ENCODE data around the gene COX7B. TPM values are rescaled to one million over a fixed set of nuclear protein-coding genes. Genes with fewer than 3 reads are reported as not detected.
"Not testable (repeated sequence)": the region's sequence is repeated elsewhere in the genome, so short reads cannot be mapped to it uniquely, and the experiment has no call there.

COX7B gene
- polyA plus RNA-seq, 3 donors = 444 to 560 (median 526) TPM

GRCh38 chrX:77937291-77937690 is 38.0 kb downstream of the COX7B start:
- Mint-ChIP-seq H3K27me3 (ENCODE audit: low read depth in 3 of 3) (no peaks in the 10 kb centered on the region), H3K9me3 (peaks cover 0 to 7% (median 0%) of the 10 kb centered on the region in 7 donors), H3K27ac (no peak overlapping the region), H3K36me3 (no peaks in the 10 kb centered on the region), H3K4me1 (peaks cover 11% of the 10 kb centered on the region), H3K4me3 (no peak overlapping the region)
- TF ChIP-seq CTCF (IDR thresholded peaks at IDR 0.05) = no peak
- Histone ChIP-seq H3K9me3 (replicated peaks in 1 of 2; ENCODE audit: control insufficient read depth in 1 of 2, insufficient read depth in 1 of 2, low read length in 2 of 2) (no peaks in the 10 kb centered on the region), H3K27ac (ENCODE audit: low read depth in 1 of 2, low read length in 2 of 2) (no peak overlapping the region), H3K4me2 (replicated peaks; ENCODE audit: extremely low read depth, low read length, poor library complexity, severe bottlenecking) (no peak overlapping the region), H4K20me1 (ENCODE audit: insufficient read depth, low read length) (no peaks in the 10 kb centered on the region), H3K79me2 (ENCODE audit: insufficient read depth, low read length) (peaks cover 5% of the 10 kb centered on the region), H3K27me3 (ENCODE audit: control insufficient read depth in 2 of 2, insufficient read depth in 2 of 2, low read length in 2 of 2) (no peaks in the 10 kb centered on the region), H3K4me3 (replicated peaks in 1 of 3; ENCODE audit: low read depth in 2 of 3, low read length in 3 of 3) (no peak overlapping the region), H3K4me1 (ENCODE audit: control insufficient read depth in 1 of 2, insufficient read depth in 2 of 2, low read length in 2 of 2) (peaks cover 11 to 22% of the 10 kb centered on the region in 2 donors), H3K36me3 (replicated peaks in 1 of 2; ENCODE audit: control insufficient read depth in 1 of 2, insufficient read depth in 2 of 2, low read length in 2 of 2) (no peaks in the 10 kb centered on the region), H2AFZ (ENCODE audit: insufficient read depth, low read depth, low read length, poor library complexity, severe bottlenecking) (no peak overlapping the region), H3K9ac (ENCODE audit: insufficient read depth, low read length, poor library complexity, severe bottlenecking) (no peak overlapping the region)
- intact Hi-C loops (cut with micrococcal nuclease) = no loop called here
- no CpG with 5 or more reads among the region's 3 CpGs for WGBS (ENCODE audit: insufficient coverage)
- DNase-seq = no peak

- no peaks in the 10 kb centered on the region for H3K27me3 ChIP-seq (ENCODE audit: control insufficient read depth in 2 of 2, insufficient read depth in 2 of 2, low read length in 2 of 2)
- peaks cover 5% of the 10 kb centered on the region for H3K79me2 ChIP-seq (ENCODE audit: insufficient read depth, low read length)
- Mint-ChIP-seq H3K36me3 (no peaks in the 10 kb centered on the region), H3K4me1 (peaks cover 16% of the 10 kb centered on the region), H3K4me3 (no peak overlapping the region), H3K27ac (peak overlapping the region in 6 of 7 donors; percentile 4 to 73 (median 42)), H3K27me3 (ENCODE audit: low read depth in 3 of 3) (no peaks in the 10 kb centered on the region), H3K9me3 (peaks cover 0 to 3% (median 0%) of the 10 kb centered on the region in 7 donors)
- no peaks in the 10 kb centered on the region for H3K9me3 ChIP-seq (replicated peaks in 1 of 2; ENCODE audit: control insufficient read depth in 1 of 2, insufficient read depth in 1 of 2, low read length in 2 of 2)
- H3K36me3 ChIP-seq (replicated peaks in 1 of 2; ENCODE audit: control insufficient read depth in 1 of 2, insufficient read depth in 2 of 2, low read length in 2 of 2) = no peaks in the 10 kb centered on the region
- H3K27ac ChIP-seq (ENCODE audit: low read depth in 1 of 2, low read length in 2 of 2) = peak overlapping the region in 1 of 2 donors; percentile 30
- no peak overlapping the region for H3K4me2 ChIP-seq (replicated peaks; ENCODE audit: extremely low read depth, low read length, poor library complexity, severe bottlenecking)
- no peaks in the 10 kb centered on the region for H4K20me1 ChIP-seq (ENCODE audit: insufficient read depth, low read length)
- no peak overlapping the region for H2AFZ ChIP-seq (ENCODE audit: insufficient read depth, low read depth, low read length, poor library complexity, severe bottlenecking)
- no CpG with 5 or more reads among the region's 4 CpGs for WGBS (ENCODE audit: insufficient coverage)
- intact Hi-C loops (cut with micrococcal nuclease) = no loop called here
- H3K4me1 ChIP-seq (ENCODE audit: control insufficient read depth in 1 of 2, insufficient read depth in 2 of 2, low read length in 2 of 2) = peaks cover 20 to 29% of the 10 kb centered on the region in 2 donors
- peak in 2 of 3 donors; percentile 7 to 32 for DNase-seq
- H3K9ac ChIP-seq (ENCODE audit: insufficient read depth, low read length, poor library complexity, severe bottlenecking) = no peak overlapping the region
- no peak overlapping the region for H3K4me3 ChIP-seq (replicated peaks in 1 of 3; ENCODE audit: low read depth in 2 of 3, low read length in 3 of 3)
- TF ChIP-seq CTCF (IDR thresholded peaks at IDR 0.05) = no peak
Measured at GRCh38 chrX:77938083-77938680, 38.9 kb downstream of the COX7B start.

- H3K27ac ChIP-seq (ENCODE audit: low read depth in 1 of 2, low read length in 2 of 2); H3K36me3 ChIP-seq (replicated peaks in 1 of 2; ENCODE audit: control insufficient read depth in 1 of 2, insufficient read depth in 2 of 2, low read length in 2 of 2); H3K9ac ChIP-seq (ENCODE audit: insufficient read depth, low read length, poor library complexity, severe bottlenecking); H4K20me1 ChIP-seq (ENCODE audit: insufficient read depth, low read length); H3K79me2 ChIP-seq (ENCODE audit: insufficient read depth, low read length); H2AFZ ChIP-seq (ENCODE audit: insufficient read depth, low read depth, low read length, poor library complexity, severe bottlenecking); H3K36me3 Mint-ChIP-seq; intact Hi-C loops (cut with micrococcal nuclease); DNase-seq; H3K4me2 ChIP-seq (replicated peaks; ENCODE audit: extremely low read depth, low read length, poor library complexity, severe bottlenecking); H3K27me3 Mint-ChIP-seq (ENCODE audit: low read depth in 3 of 3); H3K4me3 ChIP-seq (replicated peaks in 1 of 3; ENCODE audit: low read depth in 2 of 3, low read length in 3 of 3); H3K9me3 Mint-ChIP-seq; H3K4me3 Mint-ChIP-seq; H3K27me3 ChIP-seq (ENCODE audit: control insufficient read depth in 2 of 2, insufficient read depth in 2 of 2, low read length in 2 of 2); H3K9me3 ChIP-seq (replicated peaks in 1 of 2; ENCODE audit: control insufficient read depth in 1 of 2, insufficient read depth in 1 of 2, low read length in 2 of 2): not testable (repeated sequence)
- no CpG with 5 or more reads among the region's 6 CpGs for WGBS (ENCODE audit: insufficient coverage)
- Mint-ChIP-seq H3K27ac (peak overlapping the region in 2 of 7 donors; percentile 56 to 65), H3K4me1 (peaks cover 11% of the 10 kb centered on the region)
- H3K4me1 ChIP-seq (ENCODE audit: control insufficient read depth in 1 of 2, insufficient read depth in 2 of 2, low read length in 2 of 2) = peaks cover 15 to 22% of the 10 kb centered on the region in 2 donors
Measured at GRCh38 chrX:77945031-77945430, 45.8 kb downstream of the COX7B start.
